Osteoblast (primary cell): ENCODE measurements around the gene CDHR1. TPM values are rescaled to one million over a fixed set of nuclear protein-coding genes. Genes with fewer than 3 reads are reported as not detected.

Source experiments
- DNase-seq: peaks from one replicate; pipeline ENCODE4 v3.0.0; 2011; ENCODE audit warnings: low spot score, mixed read lengths; ENCODE audit not compliant: insufficient read length; ENCODE audit errors: missing footprints
- H2AFZ ChIP-seq: 2 replicates; pipeline ENCODE4 v1.6.0; 2011; ENCODE audit warnings: mild to moderate bottlenecking, low read length
- H3K27ac ChIP-seq: 2 replicates; pipeline ENCODE4 v1.5.1; 2011; ENCODE audit warnings: mild to moderate bottlenecking, low read depth, low read length, moderate library complexity
- H3K27me3 ChIP-seq: 2 replicates; pipeline ENCODE4 v1.6.0; 2012; ENCODE audit warnings: mild to moderate bottlenecking, control low read depth, inconsistent platforms, low read length, moderate library complexity; ENCODE audit not compliant: insufficient read depth
- H3K36me3 ChIP-seq: 2 replicates; pipeline ENCODE4 v1.5.1; 2011; ENCODE audit warnings: mild to moderate bottlenecking, low read length, control low read depth, moderate library complexity; ENCODE audit not compliant: insufficient read depth
- H3K4me1 ChIP-seq: 2 replicates; pipeline ENCODE4 v1.5.1; 2011; ENCODE audit warnings: mild to moderate bottlenecking, low read length, control low read depth, moderate library complexity; ENCODE audit not compliant: insufficient read depth
- H3K4me2 ChIP-seq: 2 replicates; pipeline ENCODE4 v1.6.0; 2011; ENCODE audit warnings: mild to moderate bottlenecking, low read length; ENCODE audit not compliant: insufficient read depth
- H3K4me3 ChIP-seq: fragments of 200-600 bp; sonication (generic); 3 replicates; pipeline ENCODE4 v1.5.1; 2012; ENCODE audit warnings: mild to moderate bottlenecking, low read length, inconsistent platforms; ENCODE audit not compliant: insufficient read depth
- H3K79me2 ChIP-seq: 2 replicates; pipeline ENCODE4 v1.6.0; 2012; ENCODE audit warnings: mild to moderate bottlenecking, low read length, control low read depth, inconsistent platforms; ENCODE audit not compliant: insufficient read depth
- H3K9me3 ChIP-seq: 2 replicates; pipeline ENCODE4 v1.5.1; 2011; ENCODE audit warnings: low read depth, low read length, control low read depth
- H4K20me1 ChIP-seq: 2 replicates; pipeline ENCODE4 v1.6.0; 2012; ENCODE audit warnings: mild to moderate bottlenecking, low read length, control low read depth; ENCODE audit not compliant: insufficient read depth
- total RNA-seq: library from RNA; depleted of rRNA; stranded (reverse); fragments of >200 nt; gene quantifications from 2 replicates; pipeline ENCODE4 v1.2.3, GENCODE V29; 2012
- TF ChIP-seq, protein P1 (sequence below): IDR thresholded peaks from 2 replicates; pipeline ENCODE4 v1.5.1; 2011; ENCODE audit warnings: mild to moderate bottlenecking, low read depth, low read length, moderate library complexity; ENCODE audit errors: extremely low read depth

Gene CDHR1
- total RNA-seq, 1 donor = under 0.01 TPM

- no peak for DNase-seq
These were observed 3.7 kb upstream of the CDHR1 start for GRCh38 chr10:84190621-84191020.

DNA sequence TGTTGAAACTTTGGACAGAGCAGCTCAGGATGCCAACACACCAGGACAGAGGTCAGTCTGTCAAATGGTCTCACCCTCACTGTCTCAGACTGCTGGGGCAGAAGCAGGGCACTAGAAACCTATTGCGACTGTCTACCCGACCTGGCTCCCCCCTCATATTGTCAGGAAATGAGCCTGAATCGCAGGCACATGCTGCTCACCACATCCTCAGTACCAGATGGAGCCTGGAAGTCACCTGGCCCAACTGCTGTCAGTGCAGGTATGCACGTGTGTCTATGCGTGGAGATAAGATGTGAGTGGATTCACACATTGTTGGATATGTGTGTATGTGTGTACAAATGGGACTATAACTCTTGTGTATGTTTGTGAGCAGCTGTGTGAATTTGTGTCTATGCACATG, 3.2 kb upstream of the CDHR1 start:
- DNase-seq = no peak
- TF ChIP-seq, protein P1, sequence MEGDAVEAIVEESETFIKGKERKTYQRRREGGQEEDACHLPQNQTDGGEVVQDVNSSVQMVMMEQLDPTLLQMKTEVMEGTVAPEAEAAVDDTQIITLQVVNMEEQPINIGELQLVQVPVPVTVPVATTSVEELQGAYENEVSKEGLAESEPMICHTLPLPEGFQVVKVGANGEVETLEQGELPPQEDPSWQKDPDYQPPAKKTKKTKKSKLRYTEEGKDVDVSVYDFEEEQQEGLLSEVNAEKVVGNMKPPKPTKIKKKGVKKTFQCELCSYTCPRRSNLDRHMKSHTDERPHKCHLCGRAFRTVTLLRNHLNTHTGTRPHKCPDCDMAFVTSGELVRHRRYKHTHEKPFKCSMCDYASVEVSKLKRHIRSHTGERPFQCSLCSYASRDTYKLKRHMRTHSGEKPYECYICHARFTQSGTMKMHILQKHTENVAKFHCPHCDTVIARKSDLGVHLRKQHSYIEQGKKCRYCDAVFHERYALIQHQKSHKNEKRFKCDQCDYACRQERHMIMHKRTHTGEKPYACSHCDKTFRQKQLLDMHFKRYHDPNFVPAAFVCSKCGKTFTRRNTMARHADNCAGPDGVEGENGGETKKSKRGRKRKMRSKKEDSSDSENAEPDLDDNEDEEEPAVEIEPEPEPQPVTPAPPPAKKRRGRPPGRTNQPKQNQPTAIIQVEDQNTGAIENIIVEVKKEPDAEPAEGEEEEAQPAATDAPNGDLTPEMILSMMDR = no peak
- no peak overlapping the region for H2AFZ ChIP-seq
- H3K4me3 ChIP-seq = no peak overlapping the region
- H3K9me3 ChIP-seq = no peaks in the 10 kb centered on the region
- H3K36me3 ChIP-seq = no peaks in the 10 kb centered on the region
- H4K20me1 ChIP-seq = no peaks in the 10 kb centered on the region
- no peak overlapping the region for H3K27ac ChIP-seq
- H3K4me2 ChIP-seq = no peak overlapping the region
- no peaks in the 10 kb centered on the region for H3K79me2 ChIP-seq
- H3K4me1 ChIP-seq = no peaks in the 10 kb centered on the region
- peaks cover 30% of the 10 kb centered on the region for H3K27me3 ChIP-seq

More at GRCh38 chr10:84190621-84191020, 3.7 kb upstream of the CDHR1 start:
- Histone ChIP-seq H3K36me3 (no peaks in the 10 kb centered on the region), H3K79me2 (no peaks in the 10 kb centered on the region), H3K27ac (no peak overlapping the region), H3K4me3 (no peak overlapping the region), H3K4me2 (no peak overlapping the region), H2AFZ (no peak overlapping the region), H3K9me3 (no peaks in the 10 kb centered on the region), H4K20me1 (no peaks in the 10 kb centered on the region), H3K27me3 (peaks cover 27% of the 10 kb centered on the region), H3K4me1 (no peaks in the 10 kb centered on the region)
- TF ChIP-seq, protein P1 = no peak

- Histone ChIP-seq H3K4me2 (no peak overlapping the region), H3K27ac (no peak overlapping the region), H3K9me3 (no peaks in the 10 kb centered on the region), H3K4me1 (no peaks in the 10 kb centered on the region), H3K79me2 (no peaks in the 10 kb centered on the region), H3K4me3 (no peak overlapping the region), H3K27me3 (peaks cover 30% of the 10 kb centered on the region), H2AFZ (no peak overlapping the region), H3K36me3 (no peaks in the 10 kb centered on the region), H4K20me1 (no peaks in the 10 kb centered on the region)
- DNase-seq = no peak
- TF ChIP-seq, protein P1 = no peak
These were observed 1.0 kb upstream of the CDHR1 start for GRCh38 chr10:84193327-84193726.

- no peak overlapping the region for H3K4me3 ChIP-seq
These were observed 402 bp upstream of the CDHR1 start for GRCh38 chr10:84193846-84194423.

More at GRCh38 chr10:84193846-84194423, 402 bp upstream of the CDHR1 start:
- Histone ChIP-seq H4K20me1 (no peaks in the 10 kb centered on the region), H3K27me3 (peaks cover 30% of the 10 kb centered on the region), H3K27ac (no peak overlapping the region), H3K4me1 (no peaks in the 10 kb centered on the region), H3K36me3 (no peaks in the 10 kb centered on the region), H3K79me2 (no peaks in the 10 kb centered on the region), H3K4me2 (no peak overlapping the region), H3K9me3 (no peaks in the 10 kb centered on the region), H2AFZ (no peak overlapping the region)
- TF ChIP-seq, protein P1 = no peak
- no peak for DNase-seq
